NK-92 treated with Interleukin-12 subunit alpha and Interleukin-12 subunit beta, amount 100 ng/mL, for 24 hours (cell line): ENCODE data around the gene NLRP3.
"Not testable (repeated sequence)": the region's sequence is repeated elsewhere in the genome, so short reads cannot be mapped to it uniquely, and the experiment has no call there.

Experiments
- DNase-seq: peaks from one replicate; lab custom pipeline; 2025; lab: John Stamatoyannopoulos, UW

Gene NLRP3

GRCh38 chr1:247469141-247469535 lies 53.2 kb downstream of the NLRP3 start:
- DNase-seq, result no peak

DNA sequence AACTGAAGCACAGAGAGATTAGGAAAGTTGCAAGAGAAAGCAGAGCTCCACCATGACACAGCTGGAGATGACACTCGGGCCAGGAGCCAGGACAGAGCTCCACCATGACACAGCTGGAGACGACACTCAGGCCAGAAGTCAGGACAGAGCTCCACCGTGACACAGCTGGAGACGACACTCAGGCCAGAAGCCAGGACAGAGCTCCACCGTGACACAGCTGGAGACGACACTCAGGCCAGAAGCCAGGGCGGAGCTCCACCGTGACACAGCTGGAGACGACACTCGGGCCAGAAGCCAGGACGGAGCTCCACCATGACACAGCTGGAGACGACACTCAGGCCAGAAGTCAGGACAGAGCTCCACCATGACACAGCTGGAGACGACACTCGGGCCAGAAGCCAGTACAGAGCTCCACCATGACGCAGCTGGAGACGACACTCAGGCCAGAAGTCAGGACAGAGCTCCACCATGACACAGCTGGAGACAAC lies 55.0 kb downstream of the NLRP3 start:
- not testable (repeated sequence) for DNase-seq

DNA sequence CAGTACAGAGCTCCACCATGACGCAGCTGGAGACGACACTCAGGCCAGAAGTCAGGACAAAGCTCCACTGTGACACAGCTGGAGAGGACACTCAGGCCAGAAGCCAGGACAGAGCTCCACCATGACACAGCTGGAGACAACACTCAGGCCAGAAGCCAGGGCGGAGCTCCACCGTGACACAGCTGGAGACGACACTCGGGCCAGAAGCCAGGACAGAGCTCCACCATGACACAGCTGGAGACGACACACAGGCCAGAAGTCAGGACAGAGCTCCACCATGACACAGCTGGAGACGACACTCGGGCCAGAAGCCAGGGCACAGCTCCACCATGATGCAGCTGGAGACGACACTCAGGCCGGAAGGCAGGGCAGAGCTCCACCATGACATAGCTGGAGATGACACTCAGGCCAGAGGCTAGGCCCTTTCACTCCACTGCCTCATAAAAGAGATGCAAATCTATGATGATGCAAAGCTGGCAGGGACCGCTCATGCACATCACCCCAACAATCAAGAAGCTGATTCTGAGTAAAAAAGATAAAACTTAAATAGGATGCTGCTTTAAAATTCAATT lies 55.6 kb downstream of the NLRP3 start:
- DNase-seq, result no peak

DNA sequence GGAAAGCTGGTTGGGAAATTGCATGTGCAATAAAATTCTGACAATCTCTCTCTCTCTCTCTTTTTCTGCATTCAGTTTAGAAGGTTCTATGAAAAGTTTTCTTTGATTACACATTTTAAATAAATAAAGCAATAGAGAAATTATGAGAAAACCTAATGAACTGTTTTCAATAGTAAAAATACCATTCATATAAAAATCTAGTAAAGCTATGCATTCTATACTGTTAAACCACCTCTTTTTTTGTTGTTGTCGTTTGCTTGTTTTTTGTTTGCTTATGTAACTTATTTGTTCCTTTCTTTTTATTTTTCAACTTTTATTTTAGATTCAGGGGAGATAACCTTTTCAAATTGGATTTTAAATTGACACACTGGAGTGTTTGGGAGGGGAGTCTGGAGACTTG lies 56.1 kb downstream of the NLRP3 start:
- no peak for DNase-seq

DNA sequence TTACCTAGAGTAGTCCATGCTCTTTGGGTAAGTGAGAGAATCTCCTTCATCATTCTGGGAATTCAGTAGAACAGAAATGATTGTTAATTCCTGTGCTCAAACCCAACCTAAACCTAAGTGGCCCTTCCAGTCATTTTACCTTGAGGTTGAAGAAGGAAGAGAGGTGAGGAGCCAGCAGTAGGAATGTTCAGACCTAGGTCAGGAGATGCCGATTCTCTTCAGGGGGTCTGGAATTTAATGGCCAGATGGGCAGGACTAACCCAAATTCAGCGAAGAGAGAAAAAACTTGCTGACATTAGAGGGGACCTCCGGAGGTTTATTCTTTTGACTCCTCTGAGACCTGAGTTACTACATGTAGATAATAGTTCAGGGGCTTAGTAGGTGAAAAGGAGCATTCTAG lies 58.4 kb downstream of the NLRP3 start:
- no peak for DNase-seq

DNA sequence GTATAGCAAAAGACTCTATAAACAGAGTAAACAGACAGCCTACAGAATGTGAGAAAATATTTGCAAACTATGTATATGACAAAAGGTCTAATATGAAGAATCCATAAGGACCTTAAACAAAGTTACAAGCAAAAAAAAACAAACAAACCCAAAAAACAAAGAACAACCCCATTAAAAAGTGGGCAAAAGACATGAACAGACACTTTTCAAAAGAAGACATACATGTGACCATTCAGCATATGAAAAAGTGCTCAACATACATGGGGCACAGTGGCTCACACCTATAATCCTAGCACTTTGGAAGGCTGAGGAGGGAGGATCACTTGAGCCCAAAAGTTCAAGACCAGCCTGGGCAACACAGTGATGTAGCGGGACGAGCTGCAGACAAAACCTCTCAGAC lies 59.8 kb downstream of the NLRP3 start:
- DNase-seq, result no peak

DNA sequence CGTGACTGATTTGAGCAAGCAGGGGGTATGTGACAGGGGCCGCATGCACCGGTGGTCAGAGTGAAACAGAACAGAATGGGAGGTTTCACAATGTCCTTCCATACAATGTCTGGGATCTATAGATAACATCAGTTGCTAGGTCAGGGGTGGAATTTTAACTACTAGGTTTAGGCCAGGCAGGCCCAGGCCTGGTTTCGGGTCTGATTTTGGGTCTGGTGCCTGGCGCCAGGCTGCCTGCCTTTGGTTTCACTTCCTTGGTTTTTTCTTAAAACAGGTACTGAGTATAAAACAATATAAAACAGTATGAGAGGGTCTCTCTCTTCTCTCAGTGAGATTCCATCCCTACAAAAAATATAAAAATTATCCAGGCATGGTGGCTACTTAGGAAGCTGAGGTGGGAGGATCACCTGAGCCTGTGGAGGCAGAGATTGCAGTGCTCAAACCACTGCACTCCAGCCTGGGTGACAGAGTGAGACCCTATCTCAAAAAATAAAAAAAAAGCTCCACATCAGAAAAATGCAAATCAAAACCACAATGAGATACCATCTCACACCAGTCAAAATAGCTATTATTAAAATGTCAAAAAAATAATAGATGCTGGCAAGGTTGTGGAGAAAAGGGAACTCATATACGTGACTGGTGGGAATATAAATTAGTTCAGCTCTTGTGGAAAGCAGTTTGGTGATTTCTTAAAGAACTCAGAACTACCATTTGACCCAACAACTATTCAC lies 60.5 kb downstream of the NLRP3 start:
- DNase-seq, result not testable (repeated sequence)

GRCh38 chr1:247482747-247483146 lies 66.8 kb downstream of the NLRP3 start:
- no peak for DNase-seq

GRCh38 chr1:247487057-247487456 lies 71.1 kb downstream of the NLRP3 start:
- no peak for DNase-seq

GRCh38 chr1:247491328-247491727 lies 75.4 kb downstream of the NLRP3 start:
- no peak for DNase-seq

DNA sequence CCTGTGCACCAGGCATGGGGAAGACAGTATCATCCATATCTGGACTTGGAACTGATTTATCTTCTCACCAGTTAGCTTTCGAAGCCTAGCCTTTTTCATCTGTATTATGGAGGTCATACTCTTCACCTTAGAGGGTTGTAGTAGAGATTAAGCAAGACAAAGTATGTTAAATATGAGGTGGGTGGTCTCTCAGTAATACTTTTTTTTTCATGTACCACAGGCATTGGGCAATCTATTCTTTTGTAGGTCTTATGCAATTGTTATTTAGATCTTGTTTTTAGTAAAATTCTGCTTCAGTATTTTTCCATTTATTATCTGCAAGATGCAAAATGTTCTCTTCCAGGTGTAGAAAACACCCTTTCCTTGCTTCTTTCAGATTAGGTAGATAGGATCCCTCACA lies 77.1 kb downstream of the NLRP3 start:
- DNase-seq, result no peak

GRCh38 chr1:247494767-247495166 lies 78.8 kb downstream of the NLRP3 start:
- no peak for DNase-seq

DNA sequence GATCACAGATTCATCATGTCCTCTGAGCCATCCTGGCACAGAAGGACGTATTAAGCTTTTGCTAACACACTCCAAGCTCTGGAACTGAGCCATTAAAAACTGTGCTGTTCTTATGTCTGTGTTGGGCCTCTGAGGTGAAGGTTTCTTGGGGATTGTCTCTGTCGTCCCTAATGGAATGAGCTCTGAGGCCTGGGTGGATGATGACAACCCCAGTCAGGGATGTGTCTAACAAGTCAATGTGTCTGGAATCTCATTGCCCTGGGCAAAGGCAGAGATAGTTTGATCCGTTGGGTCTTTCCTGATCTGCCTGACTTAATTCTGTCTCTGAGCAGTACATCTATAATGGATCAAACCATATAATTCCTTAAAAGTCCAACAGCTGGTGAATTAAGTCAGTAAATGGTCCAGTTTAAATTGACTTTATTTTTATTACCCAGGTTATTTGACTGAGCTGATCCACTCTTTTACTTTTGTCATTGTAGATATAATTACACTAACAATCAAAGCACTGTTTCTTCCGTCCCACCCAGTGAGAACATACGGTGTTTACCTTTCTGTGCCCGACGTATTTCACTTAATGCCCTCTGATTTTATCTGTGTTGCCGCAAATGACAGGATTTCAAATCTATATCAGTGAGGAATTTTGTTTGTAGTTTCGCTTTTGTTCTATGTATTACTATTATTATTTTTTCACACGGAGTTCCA lies 80.8 kb downstream of the NLRP3 start:
- DNase-seq, result no peak
